IMR-90 (cell line): ENCODE results near the gene TP73. TPM values are rescaled to one million over a fixed set of nuclear protein-coding genes. Genes with fewer than 3 reads are reported as not detected.

Source experiments
- ATAC-seq: fragments of 200-7000 bp; cut with Tn5 transposase; 2 replicates; pipeline ENCODE4 v1.9.1; 2020; ENCODE audit warnings: low read depth, mild to moderate bottlenecking, moderate library complexity
- BruUV-seq: library from RNA; stranded (reverse); fragments of 400-500 nt; replicated peaks from 2 replicates; lab custom pipeline; 2021; lab: Mats Ljungman, UMichigan
- CTCF ChIA-PET: fragments of 300-600 bp; formaldehyde crosslinking; extraction: SDS; loops from one replicate; lab custom pipeline; 2021; ENCODE audit warnings: antibody characterized with exemption; lab: Yijun Ruan, JAX
- POLR2A ChIA-PET: fragments of 300-600 bp; sonication (Branson Sonifier 250); formaldehyde crosslinking; loops from one replicate; lab custom pipeline; 2022; ENCODE audit warnings: antibody characterized with exemption; ENCODE audit not compliant: unreplicated experiment; lab: Charles Lee
- DNase-seq: peaks from one replicate; pipeline ENCODE4 v3.0.0; 2013
- H2AFZ ChIP-seq: replicated peaks from 2 replicates; pipeline ENCODE3; 2013; ENCODE audit warnings: low read length, mild to moderate bottlenecking; ENCODE audit not compliant: poor library complexity
- H2AK5ac ChIP-seq: 2 replicates; pipeline ENCODE4 v1.6.1; 2013; ENCODE audit warnings: low read depth, low read length, inconsistent platforms
- H2AK9ac ChIP-seq: replicated peaks from 2 replicates; pipeline ENCODE3; 2013; ENCODE audit warnings: mild to moderate bottlenecking, low read depth, low read length, moderate library complexity; ENCODE audit not compliant: poor library complexity
- H2BK120ac ChIP-seq: 2 replicates; pipeline ENCODE4 v1.6.1; 2013; ENCODE audit warnings: low read depth, low read length, inconsistent platforms
- H2BK15ac ChIP-seq: 3 replicates; pipeline ENCODE4 v1.6.1; 2013; ENCODE audit warnings: low read depth, low read length, inconsistent platforms
- H2BK20ac ChIP-seq: 2 replicates; pipeline ENCODE4 v1.6.1; 2013; ENCODE audit warnings: low read depth, mild to moderate bottlenecking, inconsistent platforms, low read length, moderate library complexity
- H2BK5ac ChIP-seq: 2 replicates; pipeline ENCODE4 v1.6.1; 2013; ENCODE audit warnings: mild to moderate bottlenecking, low read depth, low read length, inconsistent platforms; ENCODE audit not compliant: poor library complexity, severe bottlenecking
- H3K14ac ChIP-seq: replicated peaks from 2 replicates; pipeline ENCODE4 v1.6.1; 2013; ENCODE audit warnings: low read depth, low read length, inconsistent platforms
- H3K18ac ChIP-seq: 2 replicates; pipeline ENCODE4 v1.6.1; 2013; ENCODE audit warnings: low read depth, low read length, control low read depth
- H3K23ac ChIP-seq: 2 replicates; pipeline ENCODE4 v1.6.1; 2013; ENCODE audit warnings: low read depth, low read length, inconsistent platforms
- H3K27ac ChIP-seq: 2 replicates; pipeline ENCODE4 v1.5.1; 2013; ENCODE audit warnings: mild to moderate bottlenecking, control low read depth, low read length; ENCODE audit not compliant: insufficient read depth
- H3K27me3 ChIP-seq: 2 replicates; pipeline ENCODE4 v1.6.1; 2013; ENCODE audit warnings: low read length; ENCODE audit not compliant: control insufficient read depth, insufficient read depth
- H3K36me3 ChIP-seq: 2 replicates; pipeline ENCODE4 v1.6.1; 2013; ENCODE audit warnings: low read length, mixed read lengths; ENCODE audit not compliant: control insufficient read depth, insufficient read depth
- H3K4ac ChIP-seq: 2 replicates; pipeline ENCODE4 v1.6.1; 2013; ENCODE audit warnings: low read depth, low read length, inconsistent platforms
- H3K4me1 ChIP-seq: 2 replicates; pipeline ENCODE4 v1.6.1; 2013; ENCODE audit warnings: low read length, mixed read lengths; ENCODE audit not compliant: control insufficient read depth, insufficient read depth
- H3K4me2 ChIP-seq: 2 replicates; pipeline ENCODE4 v1.6.1; 2013; ENCODE audit warnings: low read depth, mild to moderate bottlenecking, control low read depth, low read length, moderate library complexity
- H3K4me3 ChIP-seq: 2 replicates; pipeline ENCODE4 v1.5.1; 2013; ENCODE audit warnings: low read depth, mild to moderate bottlenecking, control low read depth, low read length, moderate library complexity; ENCODE audit not compliant: insufficient read depth
- H3K56ac ChIP-seq: 2 replicates; pipeline ENCODE4 v1.6.1; 2013; ENCODE audit warnings: low read length, inconsistent platforms; ENCODE audit not compliant: insufficient read depth; ENCODE audit errors: extremely low read depth
- H3K79me1 ChIP-seq, 2 experiments: 2 replicates each; pipeline ENCODE4 v1.6.1; 2013; ENCODE audit warnings: low read length in 2 of 2, inconsistent platforms in 1 of 2, low read depth in 1 of 2
- H3K9ac ChIP-seq: 2 replicates; pipeline ENCODE4 v1.6.1; 2013; ENCODE audit warnings: low read depth, low read length, control low read depth
- H3K9me1 ChIP-seq: 2 replicates; pipeline ENCODE4 v1.6.1; 2013; ENCODE audit warnings: low read length, inconsistent platforms; ENCODE audit not compliant: insufficient read depth
- H3K9me3 ChIP-seq: 2 replicates; pipeline ENCODE4 v1.6.1; 2013; ENCODE audit warnings: low read length; ENCODE audit not compliant: control insufficient read depth, insufficient read depth
- H4K20me1 ChIP-seq: 2 replicates; pipeline ENCODE4 v1.6.1; 2013; ENCODE audit warnings: low read length, inconsistent platforms; ENCODE audit not compliant: insufficient read depth
- H4K5ac ChIP-seq: 2 replicates; pipeline ENCODE4 v1.6.1; 2013; ENCODE audit warnings: mild to moderate bottlenecking, low read depth, low read length, control low read depth
- H4K8ac ChIP-seq, 2 experiments: 2 replicates each; pipeline ENCODE4 v1.6.1; 2013; ENCODE audit warnings: low read depth in 2 of 2, low read length in 2 of 2, control low read depth in 1 of 2, inconsistent platforms in 1 of 2
- H4K91ac ChIP-seq: 2 replicates; pipeline ENCODE4 v1.6.1; 2013; ENCODE audit warnings: low read depth, low read length, inconsistent platforms; ENCODE audit not compliant: insufficient read depth
- ELK1 ChIP-seq: fragments of 150-350 bp; IDR thresholded peaks from 2 replicates; pipeline ENCODE4 v1.6.1; 2016; ENCODE audit warnings: low read depth, mild to moderate bottlenecking, low read length, moderate library complexity, borderline replicate concordance
- RFX5 ChIP-seq: IDR thresholded peaks from 2 replicates; pipeline ENCODE4 v1.8.0; 2012; ENCODE audit warnings: low read depth, mild to moderate bottlenecking, low read length, moderate library complexity
- WGBS, 2 experiments: methylation state at CpG; one replicate each; pipeline versions ENCODE4 v1.1.5 to v1.1.7; 2013; ENCODE audit warnings: missing lambda C conversion rate in 2 of 2; ENCODE audit not compliant: insufficient read length in 1 of 2; ENCODE audit errors: extremely low coverage in 2 of 2; 5-methylcytosine and 5-hydroxymethylcytosine counted together
- dilution Hi-C: fragments of 300-500 bp; cut with HindIII; formaldehyde crosslinking; loops from one replicate; pipeline ENCODE4 v1.14.3; 2018; ENCODE audit warnings: low sequenced_read_pairs; ENCODE audit not compliant: unreplicated experiment
- in situ Hi-C: fragments of 300-500 bp; cut with MboI; formaldehyde crosslinking; loops from 3 replicates; pipeline ENCODE4 v1.14.3; 2019; ENCODE audit warnings: low sequenced_read_pairs, inconsistent platforms, mixed read lengths
- intact Hi-C: fragments of 100-400 bp; cut with micrococcal nuclease; formaldehyde crosslinking; loops from 2 replicates; pipeline ENCODE4 v1.10.0; 2022
- polyA plus RNA-seq, 3 experiments: library from polyadenylated mRNA; depleted of rRNA; stranded (reverse); fragments of >200 nt; gene quantifications; 2 replicates each; pipeline ENCODE4 v1.2.3, GENCODE V29; 2012; ENCODE audit warnings: low replicate concordance in 1 of 3
- total RNA-seq: library from RNA; depleted of rRNA; stranded (reverse); fragments of >200 nt; gene quantifications from 2 replicates; pipeline ENCODE4 v1.2.3, GENCODE V29; 2012

TP73 gene
- total and polyA plus RNA-seq, 2 of the 4 experiments (the other 2 are of a cell fraction), result not detected

DNA sequence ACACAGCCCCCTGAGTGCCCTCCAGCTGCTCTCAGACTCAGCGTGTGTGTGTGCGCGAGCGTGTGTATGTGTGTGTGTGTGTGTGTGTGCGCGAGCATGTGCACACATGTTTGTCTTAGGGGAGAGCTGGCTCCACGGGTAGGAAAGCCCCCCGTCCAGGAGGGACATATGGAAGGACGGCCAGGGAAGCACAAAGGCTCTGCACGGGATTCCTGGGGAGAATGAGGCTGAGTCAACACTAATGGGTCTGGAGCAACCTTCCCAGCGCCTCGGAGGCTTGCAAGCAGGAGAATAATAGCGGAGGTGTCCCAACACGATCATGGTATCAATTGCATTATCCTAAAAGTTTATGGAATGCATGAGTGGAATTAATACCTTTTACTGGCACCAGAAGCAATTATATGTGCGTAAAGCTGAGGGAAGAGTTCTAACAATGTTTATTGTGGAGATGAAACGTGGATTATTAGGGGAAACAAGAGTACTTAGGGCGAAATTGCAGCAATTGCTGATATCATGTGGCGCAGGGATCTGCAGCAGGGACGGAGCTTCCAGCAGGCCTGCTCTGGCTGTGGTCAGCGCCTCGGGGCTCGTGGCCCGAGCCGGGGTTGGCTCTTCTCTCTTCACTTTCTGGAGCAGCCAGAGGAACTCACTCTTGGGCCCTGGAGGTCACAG is 59.6 kb downstream of the TP73 start:
- no TSS peak for BruUV-seq
- in situ Hi-C loops, result no loop called here
- H3K27ac ChIP-seq, result no peak overlapping the region

More for the DNA sequence above, 59.6 kb downstream of the TP73 start:
- no peak overlapping the region for H3K9ac ChIP-seq
- H3K36me3 ChIP-seq, result no peaks in the 10 kb centered on the region
- intact Hi-C loops (no loop called here), dilution Hi-C loops (no loop called here)
- no peak overlapping the region for H3K14ac ChIP-seq
- no peak overlapping the region for H2AK5ac ChIP-seq
- no peak overlapping the region for H4K8ac ChIP-seq
- H3K9me3 ChIP-seq, result no peaks in the 10 kb centered on the region
- TF ChIP-seq ELK1 (no peak), RFX5 (no peak)
- H2BK120ac ChIP-seq, result no peak overlapping the region
- H3K56ac ChIP-seq, result no peak overlapping the region
- DNase-seq (no peak), ATAC-seq (no peak)
- H4K91ac ChIP-seq, result no peak overlapping the region
- H3K79me1 ChIP-seq, result no peaks in the 10 kb centered on the region
- no peak overlapping the region for H2BK5ac ChIP-seq
- H4K5ac ChIP-seq, result no peak overlapping the region
- H2BK20ac ChIP-seq, result no peak overlapping the region
- H2BK15ac ChIP-seq, result no peak overlapping the region
- 46% methylated on average over 12 of the region's 24 CpGs; no CpG with 5 or more reads in 1 of the 2 experiments for WGBS, 2 experiments
- no peak overlapping the region for H2AK9ac ChIP-seq
- ChIA-PET POLR2A (no interaction called here), CTCF (no interaction called here)
- no peak overlapping the region for H3K18ac ChIP-seq
- H3K4ac ChIP-seq, result no peak overlapping the region
- H3K9me1 ChIP-seq, result no peaks in the 10 kb centered on the region
- H4K20me1 ChIP-seq, result no peaks in the 10 kb centered on the region
- H3K27me3 ChIP-seq, result peaks cover 83% of the 10 kb centered on the region
- no peak overlapping the region for H2AFZ ChIP-seq
- no peak overlapping the region for H3K4me3 ChIP-seq
- H3K23ac ChIP-seq, result no peak overlapping the region
- H3K4me2 ChIP-seq, result no peak overlapping the region
- H3K4me1 ChIP-seq, result no peaks in the 10 kb centered on the region
